Activated CD8-positive, alpha-beta T cell treated with anti-CD3 and anti-CD28 coated beads for 36 hours (primary cell): Measurements from ENCODE around the gene GIMAP8. TPM values are rescaled to one million over a fixed set of nuclear protein-coding genes. Genes with fewer than 3 reads are reported as not detected.

Experiments used
- ATAC-seq: fragments of 200-7000 bp; cut with Tn5 transposase; one replicate; pipeline ENCODE4 v1.10.0; 2021; ENCODE audit warnings: mild to moderate bottlenecking, moderate library complexity
- CTCF ChIA-PET: fragments of 350-600 bp; sonication (Branson Sonifier 250); formaldehyde crosslinking; loops from one replicate; lab custom pipeline; 2021; ENCODE audit warnings: antibody characterized with exemption; lab: Charles Lee
- POLR2A ChIA-PET: fragments of 350-600 bp; sonication (Branson Sonifier 250); formaldehyde crosslinking; loops from one replicate; lab custom pipeline; 2021; ENCODE audit warnings: antibody characterized with exemption; lab: Charles Lee
- DNase-seq: peaks from one replicate; pipeline ENCODE4 v3.0.0-alpha.2; 2020
- H3K27ac Mint-ChIP-seq: one replicate; pipeline ENCODE4 v1.8.0; 2021; ENCODE audit warnings: mild to moderate bottlenecking, mixed read lengths
- H3K27me3 Mint-ChIP-seq: one replicate; pipeline ENCODE4 v1.8.0; 2021; ENCODE audit warnings: mixed read lengths
- H3K36me3 Mint-ChIP-seq: one replicate; pipeline ENCODE4 v1.8.0; 2021; ENCODE audit warnings: low read depth, mixed read lengths
- H3K4me1 Mint-ChIP-seq: one replicate; pipeline ENCODE4 v1.8.0; 2021; ENCODE audit warnings: low read depth, mixed read lengths
- H3K4me3 Mint-ChIP-seq: one replicate; pipeline ENCODE4 v1.8.0; 2021; ENCODE audit warnings: mild to moderate bottlenecking, moderate library complexity, mixed read lengths
- H3K9me3 Mint-ChIP-seq: one replicate; pipeline ENCODE4 v1.8.0; 2021; ENCODE audit warnings: mixed read lengths
- CTCF ChIP-seq: fragments of 200-600 bp; IDR thresholded peaks from one replicate; pipeline ENCODE4 v1.8.0; 2022; ENCODE audit warnings: antibody characterized with exemption, mild to moderate bottlenecking
- intact Hi-C: fragments of 100-400 bp; cut with micrococcal nuclease; formaldehyde crosslinking; loops from one replicate; pipeline ENCODE4 v1.10.0; 2022
- total RNA-seq, 2 experiments: library from RNA; stranded (reverse); gene quantifications; one replicate each; pipeline ENCODE4 v1.2.3, GENCODE V29; 2021

GIMAP8 gene
- total RNA-seq, 2 experiments from 2014 or later: 8.6 to 8.7 TPM

- Mint-ChIP-seq H3K27me3 (no peaks in the 10 kb centered on the region), H3K4me1 (peaks cover 7% of the 10 kb centered on the region), H3K9me3 (no peaks in the 10 kb centered on the region), H3K36me3 (no peaks in the 10 kb centered on the region), H3K4me3 (no peak overlapping the region), H3K27ac (peak overlapping the region; percentile 60)
- ATAC-seq (peak; percentile 100), DNase-seq (peak; percentile 94)
- peak; percentile 94 for TF ChIP-seq CTCF
- intact Hi-C loops: loop anchor here (1.0 to 2.0 kb wide), 2 partner anchors 65 to 134 kb away; no protein-coding TSS in a partner anchor
- ChIA-PET POLR2A (no interaction called here), CTCF (interaction anchor here (0.6 to 1.6 kb wide), 14 partner anchors 12 to 136 kb away, joined by 3 to 12 read pairs (median 4); a partner anchor contains a TSS)
Observed at GRCh38 chr7:150420987-150421674, 29.3 kb upstream of the GIMAP8 start.

DNA sequence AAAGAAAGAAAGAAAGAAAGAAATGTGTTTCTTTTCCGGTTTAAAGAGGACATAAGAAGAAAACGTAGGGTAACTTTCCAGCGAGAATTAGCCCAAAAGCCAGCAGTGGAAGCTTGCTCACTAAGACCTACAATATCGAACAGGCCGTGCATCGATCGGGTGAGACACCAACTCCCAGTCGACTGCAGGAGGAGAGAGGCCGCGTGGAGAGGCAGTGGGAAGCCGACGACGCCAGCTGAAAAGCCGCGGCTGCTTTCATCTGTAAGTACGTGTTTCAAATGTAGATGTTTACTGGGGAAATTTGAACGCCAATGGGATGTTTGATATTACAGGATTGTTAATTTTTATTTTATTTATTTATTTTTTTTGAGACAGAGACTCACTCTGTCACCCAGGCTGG is 28.6 kb upstream of the GIMAP8 start:
- H3K27ac Mint-ChIP-seq: no peak overlapping the region
- no peak for ATAC-seq
- DNase-seq: no peak
- TF ChIP-seq CTCF: no peak
- no peak overlapping the region for H3K4me3 Mint-ChIP-seq
- POLR2A ChIA-PET: no interaction called here
- no peaks in the 10 kb centered on the region for H3K9me3 Mint-ChIP-seq
- intact Hi-C loops: loop anchor here (1.0 to 2.0 kb wide), 2 partner anchors 66 to 135 kb away; no protein-coding TSS in a partner anchor
- no peaks in the 10 kb centered on the region for H3K27me3 Mint-ChIP-seq
- CTCF ChIA-PET: interaction anchor here (0.6 to 1.6 kb wide), 15 partner anchors 11 to 137 kb away, joined by 3 to 12 read pairs (median 4); a partner anchor contains a TSS
- H3K4me1 Mint-ChIP-seq: peaks cover 7% of the 10 kb centered on the region
- H3K36me3 Mint-ChIP-seq: no peaks in the 10 kb centered on the region

- intact Hi-C loops: no loop called here
- Mint-ChIP-seq H3K9me3 (no peaks in the 10 kb centered on the region), H3K27me3 (no peaks in the 10 kb centered on the region), H3K4me3 (no peak overlapping the region), H3K36me3 (no peaks in the 10 kb centered on the region), H3K27ac (no peak overlapping the region), H3K4me1 (peaks cover 10% of the 10 kb centered on the region)
- DNase-seq (no peak), ATAC-seq (no peak)
- ChIA-PET CTCF (no interaction called here), POLR2A (no interaction called here)
- TF ChIP-seq CTCF: no peak
Observed at GRCh38 chr7:150425670-150426069, 24.8 kb upstream of the GIMAP8 start.

GRCh38 chr7:150428671-150429451 is 21.6 kb upstream of the GIMAP8 start:
- no peaks in the 10 kb centered on the region for H3K36me3 Mint-ChIP-seq

More at GRCh38 chr7:150428671-150429451, 21.6 kb upstream of the GIMAP8 start:
- intact Hi-C loops: no loop called here
- DNase-seq (peak; percentile 76), ATAC-seq (peak; percentile 86)
- no peak for TF ChIP-seq CTCF
- CTCF ChIA-PET: interaction anchor here (1.6 to 1.7 kb wide), 2 partner anchors 12 to 20 kb away, joined by 3 to 5 read pairs; no protein-coding TSS in a partner anchor
- peaks cover 2% of the 10 kb centered on the region for H3K27me3 Mint-ChIP-seq
- H3K27ac Mint-ChIP-seq: peak overlapping the region; percentile 59
- H3K4me1 Mint-ChIP-seq: peaks cover 20% of the 10 kb centered on the region
- no peaks in the 10 kb centered on the region for H3K9me3 Mint-ChIP-seq
- POLR2A ChIA-PET: interaction anchor here (1.0 kb wide), 1 partner anchor 10 kb away, joined by 4 read pairs; no protein-coding TSS in a partner anchor
- no peak overlapping the region for H3K4me3 Mint-ChIP-seq
